HG03139 (cell line): ENCODE results near the gene SELENOI.

Experiments used
- ATAC-seq: cut with Tn5 transposase; IDR thresholded peaks from one replicate; pipeline ENCODE4 v1.9.1; 2021; ENCODE audit not compliant: unreplicated experiment

Gene SELENOI

GRCh38 chr2:26409785-26410184, 63.8 kb downstream of the SELENOI start:
- no peak for ATAC-seq

- ATAC-seq, result no peak
These were observed 64.9 kb downstream of the SELENOI start for GRCh38 chr2:26410764-26411243.

- no peak for ATAC-seq
These were observed 65.5 kb downstream of the SELENOI start for GRCh38 chr2:26411419-26411818.

- peak; percentile 73 for ATAC-seq
These were observed 66.2 kb downstream of the SELENOI start for GRCh38 chr2:26412091-26412673.

GRCh38 chr2:26414311-26414710, 68.4 kb downstream of the SELENOI start:
- no peak for ATAC-seq

- ATAC-seq, result no peak
These were observed 76.0 kb downstream of the SELENOI start for GRCh38 chr2:26421961-26422360.

- ATAC-seq, result no peak
These were observed 77.1 kb downstream of the SELENOI start for GRCh38 chr2:26422947-26423629.

GRCh38 chr2:26423750-26424149, 77.8 kb downstream of the SELENOI start:
- ATAC-seq, result no peak

GRCh38 chr2:26424221-26424620, 78.3 kb downstream of the SELENOI start:
- no peak for ATAC-seq

GRCh38 chr2:26428846-26429245, 82.9 kb downstream of the SELENOI start:
- no peak for ATAC-seq

- ATAC-seq, result no peak
These were observed 84.0 kb downstream of the SELENOI start for GRCh38 chr2:26429779-26430578.

GRCh38 chr2:26430826-26431225, 84.9 kb downstream of the SELENOI start:
- ATAC-seq, result no peak

- no peak for ATAC-seq
These were observed 86.4 kb downstream of the SELENOI start for GRCh38 chr2:26432363-26432762.

GRCh38 chr2:26432859-26433258, 86.9 kb downstream of the SELENOI start:
- no peak for ATAC-seq

GRCh38 chr2:26435106-26435505, 89.2 kb downstream of the SELENOI start:
- no peak for ATAC-seq

- no peak for ATAC-seq
These were observed 92.6 kb downstream of the SELENOI start for GRCh38 chr2:26438526-26438925.

- ATAC-seq, result no peak
These were observed 93.0 kb downstream of the SELENOI start for GRCh38 chr2:26438926-26439325.

- ATAC-seq, result no peak
These were observed 96.4 kb downstream of the SELENOI start for GRCh38 chr2:26442301-26442700.

- ATAC-seq, result no peak
These were observed 96.8 kb downstream of the SELENOI start for GRCh38 chr2:26442707-26443106.

- ATAC-seq, result no peak
These were observed 98.3 kb downstream of the SELENOI start for GRCh38 chr2:26444236-26444635.
